DMS 273 treated with DMSO at 0.1 percent for 48 hours (cell line): ENCODE measurements around the gene CCDC136.

ENCODE experiments used
- DNase-seq: peaks from one replicate; lab custom pipeline; 2025; lab: John Stamatoyannopoulos, UW

The CCDC136 gene

DNA sequence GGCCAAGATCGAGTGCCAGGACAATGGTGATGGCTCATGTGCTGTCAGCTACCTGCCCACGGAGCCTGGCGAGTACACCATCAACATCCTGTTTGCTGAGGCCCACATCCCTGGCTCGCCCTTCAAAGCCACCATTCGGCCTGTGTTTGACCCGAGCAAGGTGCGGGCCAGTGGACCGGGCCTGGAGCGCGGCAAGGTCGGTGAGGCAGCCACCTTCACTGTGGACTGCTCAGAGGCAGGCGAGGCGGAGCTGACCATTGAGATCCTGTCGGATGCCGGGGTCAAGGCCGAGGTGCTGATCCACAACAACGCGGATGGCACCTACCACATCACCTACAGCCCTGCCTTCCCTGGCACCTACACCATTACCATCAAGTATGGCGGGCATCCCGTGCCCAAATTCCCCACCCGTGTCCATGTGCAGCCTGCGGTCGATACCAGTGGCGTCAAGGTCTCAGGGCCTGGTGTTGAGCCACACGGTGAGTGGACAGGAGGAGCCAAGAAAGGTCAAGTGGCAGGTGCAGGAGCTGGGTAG lies 53.1 kb downstream of the CCDC136 start:
- DNase-seq = no peak

GRCh38 chr7:128845475-128845874 lies 53.7 kb downstream of the CCDC136 start:
- no peak for DNase-seq

GRCh38 chr7:128845987-128846386 lies 54.2 kb downstream of the CCDC136 start:
- DNase-seq = no peak

DNA sequence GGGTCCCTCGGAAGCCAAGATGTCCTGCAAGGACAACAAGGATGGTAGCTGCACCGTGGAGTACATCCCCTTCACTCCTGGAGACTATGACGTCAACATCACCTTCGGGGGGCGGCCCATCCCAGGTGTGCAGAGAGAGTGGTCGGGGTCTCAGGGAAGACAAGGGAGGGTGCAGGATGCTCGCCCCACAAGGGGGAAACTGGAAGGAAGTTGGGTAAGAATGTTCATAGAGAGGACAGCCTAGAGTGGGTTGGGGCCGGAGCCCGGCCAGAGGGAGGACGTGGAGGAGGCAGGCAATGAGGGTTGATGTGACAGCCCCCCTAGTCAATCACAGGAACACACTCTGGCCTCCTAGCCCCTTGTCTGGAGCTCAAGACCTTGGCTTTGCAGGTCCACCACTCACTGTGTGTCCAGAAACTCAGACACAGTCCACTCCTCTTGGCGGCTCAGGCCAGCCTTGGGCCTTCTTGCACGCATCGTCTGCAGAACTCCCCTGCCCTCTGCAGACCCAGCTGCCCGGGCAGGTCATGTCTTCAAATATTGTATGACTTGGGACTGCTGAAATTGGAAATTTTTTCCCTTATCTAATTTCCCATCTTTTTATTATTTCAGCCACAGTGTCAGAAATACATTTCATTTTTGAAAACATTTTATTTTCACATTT lies 55.1 kb downstream of the CCDC136 start:
- no peak for DNase-seq

GRCh38 chr7:128847721-128848211 lies 56.0 kb downstream of the CCDC136 start:
- DNase-seq = no peak

DNA sequence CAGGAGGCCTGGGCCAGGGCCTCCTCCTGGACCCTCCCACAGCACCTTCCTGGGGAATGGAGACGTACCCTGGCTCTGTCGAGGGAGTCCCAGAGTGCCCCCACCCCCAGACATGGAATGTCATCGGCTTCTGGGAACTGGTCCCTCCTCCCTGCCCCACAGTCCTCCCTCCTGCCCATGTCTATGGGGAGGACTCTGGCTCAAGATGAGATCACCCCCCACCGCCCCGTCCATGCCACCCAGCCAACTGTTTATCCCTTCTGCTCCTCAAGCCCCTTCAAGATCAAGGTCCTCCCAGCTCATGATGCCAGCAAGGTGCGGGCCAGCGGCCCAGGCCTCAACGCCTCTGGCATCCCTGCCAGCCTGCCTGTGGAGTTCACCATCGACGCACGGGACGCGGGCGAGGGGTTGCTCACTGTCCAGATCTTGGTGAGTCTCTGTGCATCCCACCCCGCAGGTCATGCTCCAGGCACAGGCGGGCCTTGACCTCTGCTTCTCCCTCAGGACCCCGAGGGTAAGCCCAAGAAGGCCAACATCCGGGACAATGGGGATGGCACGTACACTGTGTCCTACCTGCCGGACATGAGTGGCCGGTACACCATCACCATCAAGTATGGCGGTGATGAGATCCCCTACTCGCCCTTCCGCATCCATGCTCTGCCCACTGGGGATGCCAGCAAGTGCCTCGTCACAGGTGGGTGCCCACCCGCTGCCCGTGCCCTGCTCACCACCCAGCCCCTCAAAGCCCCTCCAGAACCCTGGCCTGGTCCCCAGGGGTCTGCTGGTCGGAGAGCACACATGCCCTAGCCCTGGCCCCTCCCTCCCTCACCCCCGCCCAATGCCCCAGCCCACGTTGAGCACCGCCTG lies 56.8 kb downstream of the CCDC136 start:
- DNase-seq = no peak

DNA sequence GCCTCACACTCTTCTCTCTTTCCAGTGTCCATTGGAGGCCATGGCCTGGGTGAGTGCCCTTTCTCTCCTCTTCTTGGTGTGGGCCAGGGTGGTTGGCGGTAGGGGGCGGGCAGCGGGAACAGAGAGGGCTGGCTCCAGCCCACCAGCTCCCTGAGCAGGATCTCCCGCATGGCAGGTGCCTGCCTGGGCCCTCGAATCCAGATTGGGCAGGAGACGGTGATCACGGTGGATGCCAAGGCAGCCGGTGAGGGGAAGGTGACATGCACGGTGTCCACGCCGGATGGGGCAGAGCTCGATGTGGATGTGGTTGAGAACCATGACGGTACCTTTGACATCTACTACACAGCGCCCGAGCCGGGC lies 57.4 kb downstream of the CCDC136 start:
- no peak for DNase-seq

DNA sequence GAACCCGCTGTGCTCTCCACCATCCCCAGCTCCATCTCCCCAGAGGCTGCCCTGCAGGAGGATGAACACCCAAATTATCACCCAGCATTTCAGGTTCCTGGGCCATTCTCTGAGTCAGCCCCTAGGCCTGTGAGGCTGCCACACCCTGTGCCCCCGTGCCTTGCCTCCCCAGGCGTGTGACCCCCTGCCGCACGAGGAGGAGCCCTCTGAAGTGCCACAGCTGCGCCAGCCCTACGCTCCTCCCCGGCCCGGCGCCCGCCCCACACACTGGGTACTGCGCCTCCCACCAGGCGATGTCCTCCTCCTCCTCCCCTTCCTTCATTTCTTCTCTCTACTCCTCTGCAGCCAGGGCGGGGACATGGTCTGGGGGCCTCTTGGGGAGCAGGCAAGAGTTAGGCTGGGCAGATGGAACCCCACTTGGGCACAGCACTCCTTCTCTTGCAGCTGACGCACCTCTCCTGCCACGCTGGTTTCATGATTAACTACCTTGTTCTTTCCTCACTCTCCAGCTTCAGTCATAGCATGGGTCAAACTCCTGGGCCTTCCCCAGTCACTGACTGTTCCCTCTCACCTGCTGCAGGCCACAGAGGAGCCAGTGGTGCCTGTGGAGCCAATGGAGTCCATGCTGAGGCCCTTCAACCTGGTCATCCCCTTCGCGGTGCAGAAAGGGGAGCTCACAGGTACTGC lies 58.2 kb downstream of the CCDC136 start:
- DNase-seq = no peak

GRCh38 chr7:128852537-128853254 lies 60.9 kb downstream of the CCDC136 start:
- DNase-seq = no peak

- DNase-seq = no peak
Observed at GRCh38 chr7:128853799-128854198, 62.0 kb downstream of the CCDC136 start.

- DNase-seq = no peak
Observed at GRCh38 chr7:128854396-128854795, 62.6 kb downstream of the CCDC136 start.

GRCh38 chr7:128855559-128855958 lies 63.8 kb downstream of the CCDC136 start:
- DNase-seq = no peak

GRCh38 chr7:128856001-128856718 lies 64.4 kb downstream of the CCDC136 start:
- DNase-seq = no peak

GRCh38 chr7:128858380-128859231 lies 66.8 kb downstream of the CCDC136 start:
- no peak for DNase-seq

DNA sequence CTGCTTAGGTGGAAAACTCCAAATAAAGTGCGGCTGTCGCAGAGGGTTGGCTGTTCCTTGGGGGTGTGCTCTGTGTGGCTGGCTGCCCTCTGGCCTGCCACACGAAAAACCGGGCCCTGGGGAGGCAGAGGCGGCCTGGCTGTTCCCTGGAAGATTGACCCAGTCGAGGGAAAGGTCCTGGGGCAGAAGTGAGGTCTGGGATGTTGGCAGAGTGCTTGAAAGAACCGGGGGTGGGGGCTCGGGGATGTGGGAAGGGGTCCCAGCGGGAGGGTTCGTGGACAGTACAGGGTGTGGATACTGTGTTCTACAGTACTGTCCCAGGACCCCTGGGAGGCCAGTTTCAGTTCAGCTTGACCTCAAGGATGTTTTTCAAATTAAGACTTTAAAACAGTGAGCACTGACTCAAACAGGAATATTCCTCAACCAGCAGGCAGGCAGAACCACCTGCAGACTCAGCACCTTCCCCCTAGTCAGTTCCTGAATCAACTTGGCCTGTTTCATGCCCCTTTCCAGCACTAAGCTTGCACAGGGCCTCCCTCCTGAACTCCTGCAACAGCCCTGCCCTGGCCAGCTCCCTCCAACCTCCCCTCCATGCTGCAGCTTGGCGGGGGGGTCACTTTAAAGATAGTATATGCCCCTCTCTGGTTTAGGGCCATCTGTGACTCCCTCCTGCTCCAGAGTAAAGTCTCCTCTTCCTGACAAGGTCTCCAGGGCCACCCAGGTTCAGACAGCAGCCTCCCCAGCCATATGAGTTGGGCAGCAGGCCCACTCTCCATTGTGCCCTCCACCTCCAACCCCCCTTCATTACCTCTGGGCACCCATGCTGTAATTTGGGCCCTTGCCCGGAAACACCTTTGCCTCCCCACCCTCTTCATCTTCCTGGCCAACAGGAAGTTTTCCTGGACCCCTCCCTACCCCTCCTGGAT lies 67.7 kb downstream of the CCDC136 start:
- no peak for DNase-seq

GRCh38 chr7:128860158-128861073 lies 68.6 kb downstream of the CCDC136 start:
- DNase-seq = peak; percentile 23

DNA sequence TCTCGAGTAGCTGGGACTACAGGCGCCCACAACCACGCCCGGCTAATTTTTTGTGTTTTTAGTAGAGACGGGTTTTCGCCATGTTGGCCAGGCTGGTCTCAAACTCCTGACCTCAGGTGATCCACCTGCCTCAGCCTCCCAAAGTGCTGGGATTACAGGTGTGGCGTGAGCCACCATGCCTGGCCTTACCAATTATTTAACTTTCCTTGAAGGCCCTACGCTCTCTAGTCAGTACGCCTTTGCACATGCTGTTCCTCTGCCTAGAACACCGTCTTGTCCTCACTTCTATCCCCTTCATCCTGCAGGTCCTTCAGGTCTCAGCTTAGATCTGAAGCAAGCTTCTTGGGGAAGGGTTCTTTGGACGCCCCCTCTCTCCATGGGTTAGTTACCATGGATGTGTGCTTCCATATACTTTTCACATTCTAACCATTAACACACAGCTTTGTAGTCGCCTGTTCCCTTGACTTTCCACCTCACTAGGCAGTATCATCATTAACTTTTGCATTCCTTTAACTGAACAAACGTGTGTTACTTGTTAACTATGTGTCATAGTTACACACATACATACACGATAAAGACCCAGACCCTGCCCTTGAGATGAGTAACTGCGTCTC lies 70.3 kb downstream of the CCDC136 start:
- DNase-seq = no peak
